Stimulated activated CD8-positive, alpha-beta memory T cell treated with anti-CD3 and anti-CD28 coated beads, Interleukin-12 subunit alpha, Interleukin-12 subunit beta, amount 100 ng/mL, for 4 hours (primary cell): ENCODE results near the gene ARPIN.
"Not testable (repeated sequence)": the region's sequence is repeated elsewhere in the genome, so short reads cannot be mapped to it uniquely, and the experiment has no call there.

Experiments
- DNase-seq: peaks from one replicate; pipeline ENCODE4 v3.0.0-alpha.2; 2020; ENCODE audit warnings: low read depth

ARPIN gene

GRCh38 chr15:89910891-89911626 is 1.7 kb downstream of the ARPIN start:
- DNase-seq: no peak

GRCh38 chr15:89909611-89910010 is 3.1 kb downstream of the ARPIN start:
- DNase-seq: no peak

- DNase-seq: no peak
Measured at GRCh38 chr15:89908226-89908625, 4.5 kb downstream of the ARPIN start.

GRCh38 chr15:89907289-89907688 is 5.5 kb downstream of the ARPIN start:
- DNase-seq: no peak

GRCh38 chr15:89905846-89906378 is 6.8 kb downstream of the ARPIN start:
- no peak for DNase-seq

GRCh38 chr15:89904519-89904918 is 8.2 kb downstream of the ARPIN start:
- no peak for DNase-seq

GRCh38 chr15:89903858-89904130 is 9.0 kb downstream of the ARPIN start:
- DNase-seq: no peak

- no peak for DNase-seq
Measured at GRCh38 chr15:89903015-89903857, 9.5 kb downstream of the ARPIN start.

- DNase-seq: no peak
Measured at GRCh38 chr15:89900849-89901248, 11.9 kb downstream of the ARPIN start.

GRCh38 chr15:89899951-89900567 is 12.7 kb downstream of the ARPIN start:
- no peak for DNase-seq

- DNase-seq: no peak
Measured at GRCh38 chr15:89899295-89899945, 13.3 kb downstream of the ARPIN start.

GRCh38 chr15:89898614-89899294 is 14.0 kb downstream of the ARPIN start:
- DNase-seq: no peak

GRCh38 chr15:89898146-89898545 is 14.6 kb downstream of the ARPIN start:
- no peak for DNase-seq

- peak; percentile 80 for DNase-seq
Measured at GRCh38 chr15:89893696-89894447, 18.9 kb downstream of the ARPIN start, which contains the start of gene AP3S2. TSS of gene AP3S2 (minus strand) at chr15:89893994. CDS start at chr15:89893949, 45 bp downstream.

GRCh38 chr15:89893027-89893426 is 19.7 kb downstream of the ARPIN start:
- DNase-seq: no peak

- no peak for DNase-seq
Measured at GRCh38 chr15:89888214-89888804, 24.4 kb downstream of the ARPIN start.

- no peak for DNase-seq
Measured at GRCh38 chr15:89885611-89886010, 27.1 kb downstream of the ARPIN start.

- DNase-seq: not testable (repeated sequence)
Measured at GRCh38 chr15:89885179-89885578, 27.6 kb downstream of the ARPIN start.

GRCh38 chr15:89883518-89883917 is 29.2 kb downstream of the ARPIN start:
- DNase-seq: no peak

- no peak for DNase-seq
Measured at GRCh38 chr15:89880727-89881126, 32.0 kb downstream of the ARPIN start.
